HG03432 (cell line): ENCODE measurements around the gene ATP6V0C.

Source experiments
- ATAC-seq: cut with Tn5 transposase; IDR thresholded peaks from one replicate; pipeline ENCODE4 v1.9.1; 2021; ENCODE audit warnings: mild to moderate bottlenecking, moderate library complexity; ENCODE audit not compliant: unreplicated experiment

ATP6V0C gene

DNA sequence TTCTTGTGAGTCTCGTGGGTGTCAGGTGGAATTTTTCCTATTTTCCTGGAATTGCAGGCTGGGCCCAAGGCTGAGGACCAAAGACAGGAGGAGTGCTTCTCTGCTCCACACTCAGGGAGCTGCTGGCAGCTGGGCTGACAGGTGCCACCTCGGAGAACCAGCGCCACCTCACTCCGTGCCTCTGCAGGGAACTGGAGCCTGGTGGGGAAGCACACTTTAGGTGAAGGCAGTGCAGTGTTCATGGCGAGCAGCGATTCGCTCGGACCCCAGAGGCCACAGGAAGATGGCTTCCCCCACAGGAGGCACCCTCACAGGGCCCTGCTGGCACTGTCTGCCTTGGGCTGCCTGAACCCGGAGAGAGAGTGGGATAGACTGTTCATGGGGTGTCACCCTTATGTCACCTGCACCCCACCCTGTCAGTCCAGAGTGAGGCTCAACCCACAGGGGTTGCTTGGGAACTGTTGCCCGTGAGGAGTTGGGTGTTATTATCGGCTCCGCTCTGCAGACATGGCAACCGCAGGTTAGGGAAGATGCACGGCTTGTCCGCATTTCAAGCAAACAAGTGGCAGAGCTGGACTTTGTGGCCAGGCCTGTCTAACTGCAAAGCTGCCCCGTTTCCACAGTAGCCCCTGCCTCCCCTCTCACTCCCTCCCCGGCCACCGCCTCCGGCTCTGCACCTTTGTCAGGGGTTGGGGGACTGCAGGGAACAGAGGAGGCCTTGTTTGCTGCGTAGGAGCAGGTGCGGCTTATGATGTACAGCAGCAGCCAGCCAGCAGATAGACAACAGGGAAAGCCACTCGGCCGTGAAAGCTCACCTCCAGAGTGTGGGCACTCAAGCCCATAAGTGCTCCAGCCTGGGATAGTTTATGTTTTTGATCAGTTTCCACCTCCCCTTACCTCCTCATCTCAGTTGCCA is 23.3 kb upstream of the ATP6V0C start:
- no peak for ATAC-seq

DNA sequence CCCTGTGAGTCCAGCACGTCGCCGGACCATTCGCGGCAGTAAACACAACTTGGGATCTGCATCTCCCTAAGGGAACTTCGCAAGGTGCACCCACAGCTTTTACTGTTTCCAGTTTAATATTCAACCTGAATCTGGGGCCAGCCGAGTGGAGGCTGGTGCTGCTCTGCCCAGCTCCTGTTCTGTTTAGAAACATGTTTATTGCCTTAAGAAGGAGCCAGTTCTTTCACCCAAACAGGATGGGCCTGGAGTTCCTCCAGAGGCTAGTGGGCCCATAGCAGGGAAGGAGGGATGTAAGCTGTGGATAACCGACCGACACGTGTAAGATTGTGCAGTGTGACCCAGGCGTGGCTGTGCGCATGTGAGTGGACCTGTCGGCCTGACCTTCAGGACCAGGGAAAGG is 21.5 kb upstream of the ATP6V0C start:
- ATAC-seq, result no peak

DNA sequence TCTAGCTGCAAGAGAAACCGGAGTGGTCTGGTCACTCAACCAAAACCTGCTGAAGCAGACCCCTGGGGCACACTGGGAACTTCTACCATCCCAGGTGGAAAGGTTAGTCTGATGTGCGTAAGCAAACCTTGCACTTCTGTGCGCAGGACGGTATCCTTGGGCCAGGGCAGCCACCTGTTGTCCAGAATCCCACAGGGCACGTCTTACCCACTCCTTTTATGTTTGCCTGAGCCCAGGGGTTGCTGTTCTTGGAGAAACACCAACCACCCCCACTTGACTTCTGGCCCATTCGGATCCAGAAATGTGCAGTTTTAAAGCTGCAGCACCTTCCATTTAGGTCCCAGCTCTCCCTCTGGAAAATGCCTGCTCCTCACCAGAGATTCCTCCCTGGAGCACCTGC is 20.1 kb upstream of the ATP6V0C start:
- no peak for ATAC-seq

DNA sequence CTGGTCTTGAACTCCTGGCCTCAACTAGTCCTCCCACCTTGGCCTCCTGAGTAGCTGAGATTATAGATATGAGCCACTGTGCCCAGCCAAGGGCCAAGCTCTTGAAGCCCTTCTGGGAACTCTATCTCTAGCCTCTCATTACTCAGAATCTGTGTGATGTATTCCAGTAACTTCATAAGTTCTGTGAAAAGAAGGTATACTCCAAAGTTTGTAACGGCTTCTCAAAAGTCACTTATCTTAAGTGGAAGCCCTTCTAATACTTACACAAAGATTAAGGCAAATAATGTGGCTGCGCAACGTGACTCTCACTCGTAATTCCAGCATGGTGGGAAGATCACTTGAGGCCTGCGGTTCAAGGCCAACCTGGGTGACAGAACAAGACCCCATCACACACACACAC is 19.1 kb upstream of the ATP6V0C start:
- no peak for ATAC-seq

DNA sequence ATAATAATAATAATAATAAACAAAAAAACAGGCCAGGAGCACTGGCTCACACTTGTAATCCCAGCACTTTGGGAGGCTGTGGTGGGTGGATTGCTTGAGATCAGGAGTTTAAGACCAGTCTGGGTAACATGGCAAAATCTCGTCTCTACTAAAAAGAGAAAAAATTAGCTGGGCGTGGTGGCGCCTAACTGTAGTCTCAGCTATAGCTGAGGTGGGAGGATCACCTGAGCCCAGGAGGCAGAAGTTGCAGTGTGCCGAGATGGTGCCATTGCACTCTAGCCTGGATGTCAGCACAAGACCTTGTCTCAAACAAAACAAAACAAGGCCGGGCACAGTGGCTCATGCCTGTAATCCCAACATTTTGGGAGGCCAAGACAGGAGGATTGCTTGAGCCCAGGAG is 18.7 kb upstream of the ATP6V0C start:
- ATAC-seq, result no peak

DNA sequence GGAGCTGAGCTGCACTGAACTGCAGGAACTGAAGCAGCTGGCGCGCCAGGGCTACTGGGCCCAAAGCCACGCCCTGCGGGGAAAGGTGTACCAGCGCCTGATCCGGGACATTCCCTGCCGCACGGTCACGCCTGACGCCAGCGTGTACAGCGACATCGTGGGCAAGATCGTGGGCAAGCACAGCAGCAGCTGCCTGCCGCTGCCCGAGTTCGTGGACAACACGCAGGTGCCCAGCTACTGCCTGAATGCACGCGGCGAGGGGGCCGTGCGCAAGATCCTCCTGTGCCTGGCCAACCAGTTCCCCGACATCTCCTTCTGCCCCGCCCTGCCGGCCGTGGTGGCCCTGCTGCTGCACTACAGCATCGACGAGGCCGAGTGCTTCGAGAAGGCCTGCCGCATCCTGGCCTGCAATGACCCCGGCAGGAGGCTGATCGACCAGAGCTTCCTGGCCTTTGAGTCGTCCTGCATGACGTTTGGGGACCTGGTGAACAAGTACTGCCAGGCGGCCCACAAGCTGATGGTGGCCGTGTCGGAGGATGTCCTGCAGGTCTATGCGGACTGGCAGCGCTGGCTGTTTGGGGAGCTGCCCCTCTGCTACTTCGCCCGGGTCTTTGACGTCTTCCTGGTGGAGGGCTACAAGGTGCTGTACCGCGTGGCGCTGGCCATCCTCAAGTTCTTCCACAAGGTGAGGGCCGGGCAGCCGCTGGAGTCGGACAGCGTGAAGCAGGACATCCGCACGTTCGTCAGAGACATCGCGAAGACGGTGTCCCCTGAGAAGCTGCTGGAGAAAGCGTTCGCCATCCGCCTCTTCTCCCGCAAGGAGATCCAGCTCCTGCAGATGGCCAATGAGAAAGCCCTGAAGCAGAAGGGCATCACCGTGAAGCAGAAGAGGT is 17.3 kb upstream of the ATP6V0C start:
- no peak for ATAC-seq

DNA sequence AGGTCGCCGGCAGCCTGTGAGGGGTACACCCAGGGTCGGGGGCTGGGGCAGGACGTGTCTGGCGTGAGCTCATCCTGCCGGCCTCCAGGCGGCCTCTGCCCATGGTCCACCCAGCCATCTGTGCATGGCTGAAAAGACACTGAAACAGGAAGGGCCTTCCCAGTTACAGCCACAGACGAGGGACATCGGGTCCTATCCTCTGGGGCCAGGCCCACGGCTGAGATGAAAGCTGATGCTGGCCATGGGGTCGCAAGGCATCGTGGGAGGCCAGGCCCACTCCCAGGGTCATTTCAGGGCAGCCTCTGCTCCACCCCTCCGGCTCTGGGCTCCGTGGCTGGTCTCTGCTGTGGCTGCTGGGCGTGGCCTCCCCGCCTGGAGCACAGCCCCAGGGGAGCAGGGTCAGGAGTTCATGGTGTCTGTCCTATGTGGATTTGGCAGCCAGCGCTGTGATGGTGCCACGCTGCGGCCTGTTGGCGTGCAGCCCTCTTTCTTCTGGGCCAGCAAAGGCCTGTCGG is 16.6 kb upstream of the ATP6V0C start:
- no peak for ATAC-seq

DNA sequence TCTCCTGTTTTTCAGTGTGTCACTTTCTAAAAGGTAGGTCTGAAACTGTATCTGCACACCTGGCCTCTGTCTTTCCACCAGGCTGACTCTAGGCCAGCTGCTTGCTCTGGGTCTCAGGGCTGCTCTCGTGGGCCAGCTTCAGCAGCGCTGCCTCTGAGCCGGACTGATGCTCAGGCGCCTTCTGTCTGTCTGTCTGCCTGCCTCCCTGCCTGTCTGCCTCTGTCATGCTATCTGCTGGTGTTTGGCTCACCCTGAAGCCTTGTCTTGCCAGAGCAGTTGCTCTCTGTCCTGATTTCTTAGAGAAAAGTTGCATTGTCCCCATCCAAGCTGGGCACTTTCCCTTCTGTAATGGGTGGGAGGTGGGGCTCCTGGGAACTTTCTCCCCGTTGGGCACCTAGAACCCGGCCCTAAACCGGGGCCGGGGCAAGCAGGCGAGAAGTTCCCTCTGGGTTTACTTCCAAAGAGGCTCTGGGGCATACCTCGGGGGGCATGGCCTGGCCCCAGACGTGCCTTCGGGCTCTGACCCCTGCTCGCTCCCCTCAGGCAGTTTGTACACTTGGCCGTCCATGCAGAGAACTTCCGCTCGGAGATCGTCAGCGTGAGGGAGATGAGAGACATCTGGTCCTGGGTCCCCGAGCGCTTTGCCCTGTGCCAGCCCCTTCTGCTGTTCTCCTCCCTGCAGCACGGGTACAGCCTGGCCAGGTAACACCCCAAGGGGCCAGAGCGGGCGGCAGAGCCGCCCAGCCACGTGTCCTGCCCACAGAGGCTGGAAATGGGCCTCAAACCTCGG is 15.9 kb upstream of the ATP6V0C start:
- no peak for ATAC-seq

DNA sequence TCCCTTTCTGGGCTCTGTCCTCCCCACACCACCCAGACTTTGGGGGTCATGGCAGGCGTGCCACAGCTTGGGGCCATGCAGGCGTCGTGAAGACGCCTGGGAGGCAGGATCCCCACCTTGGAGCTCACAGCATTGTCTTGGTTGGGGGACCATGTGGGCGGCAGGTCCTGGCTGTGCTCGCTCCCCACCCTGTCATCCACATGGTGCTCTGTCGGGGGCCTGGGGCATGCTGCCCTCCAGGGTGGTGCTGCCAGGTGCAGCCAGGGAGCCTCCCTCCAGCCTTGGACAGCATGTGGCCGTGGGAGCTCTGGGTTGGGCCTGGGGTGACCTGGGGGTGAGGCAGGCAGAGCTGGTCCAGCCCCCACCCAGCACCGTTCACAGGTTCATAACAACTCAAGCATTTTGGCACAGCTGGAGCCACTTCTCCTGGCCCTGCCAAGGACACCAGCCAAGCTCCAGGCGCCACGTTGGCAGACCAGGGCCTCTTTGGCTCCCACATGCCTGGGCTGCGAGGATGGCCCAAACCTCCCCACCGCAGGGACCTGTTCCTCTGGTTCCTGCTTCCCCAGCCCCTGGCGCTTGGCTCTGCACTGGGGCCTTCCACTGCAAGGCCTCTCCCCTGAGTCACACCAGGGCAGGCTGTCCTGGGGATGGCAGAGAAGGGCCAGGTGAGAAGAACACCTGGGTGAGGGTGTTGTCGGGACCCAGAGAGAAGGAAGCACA is 15.1 kb upstream of the ATP6V0C start:
- ATAC-seq, result no peak

DNA sequence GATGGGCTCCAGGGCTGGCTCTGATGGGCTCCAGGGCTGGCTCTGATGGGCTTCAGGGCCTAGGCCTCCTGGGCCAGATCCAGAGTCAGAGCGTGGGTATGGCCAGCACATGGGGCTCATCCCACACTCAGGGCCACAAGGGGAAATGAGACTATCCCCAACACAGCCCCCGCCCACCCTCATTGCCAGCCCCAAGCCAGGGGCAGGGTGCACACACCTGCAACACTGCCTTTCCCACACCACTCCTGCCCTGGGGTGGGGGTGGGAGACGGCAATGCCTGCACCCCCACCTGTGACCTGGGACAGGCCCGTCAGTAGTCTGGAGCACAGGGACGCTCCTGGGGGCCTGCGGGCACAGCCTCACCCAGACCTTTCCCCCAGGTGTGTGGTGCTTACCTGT is 14.3 kb upstream of the ATP6V0C start:
- no peak for ATAC-seq

DNA sequence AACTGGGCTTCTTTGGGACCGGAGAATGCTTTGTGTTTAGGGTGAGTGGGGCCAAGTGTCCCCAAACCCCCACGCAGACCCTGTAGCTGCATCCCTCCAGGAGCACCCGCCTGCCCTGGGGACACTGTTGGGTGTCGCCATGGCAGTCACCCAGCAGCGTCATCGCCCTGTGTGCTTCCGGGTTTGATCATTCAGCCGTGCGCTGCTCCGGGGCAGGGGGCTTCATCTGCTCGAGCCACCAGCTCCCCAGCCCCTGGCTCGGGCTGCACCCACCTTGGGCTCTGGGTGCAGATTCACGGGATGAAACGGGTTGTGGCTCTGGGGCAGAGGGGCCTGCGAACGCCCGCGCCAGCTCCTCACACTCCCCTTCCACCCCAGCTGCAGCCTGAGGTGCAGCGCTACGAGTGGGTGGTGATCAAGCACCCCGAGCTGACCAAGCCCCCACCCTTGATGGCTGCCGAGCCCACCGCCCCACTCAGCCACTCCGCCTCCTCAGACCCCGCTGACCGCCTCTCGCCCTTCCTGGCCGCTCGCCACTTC is 13.8 kb upstream of the ATP6V0C start:
- ATAC-seq, result no peak

DNA sequence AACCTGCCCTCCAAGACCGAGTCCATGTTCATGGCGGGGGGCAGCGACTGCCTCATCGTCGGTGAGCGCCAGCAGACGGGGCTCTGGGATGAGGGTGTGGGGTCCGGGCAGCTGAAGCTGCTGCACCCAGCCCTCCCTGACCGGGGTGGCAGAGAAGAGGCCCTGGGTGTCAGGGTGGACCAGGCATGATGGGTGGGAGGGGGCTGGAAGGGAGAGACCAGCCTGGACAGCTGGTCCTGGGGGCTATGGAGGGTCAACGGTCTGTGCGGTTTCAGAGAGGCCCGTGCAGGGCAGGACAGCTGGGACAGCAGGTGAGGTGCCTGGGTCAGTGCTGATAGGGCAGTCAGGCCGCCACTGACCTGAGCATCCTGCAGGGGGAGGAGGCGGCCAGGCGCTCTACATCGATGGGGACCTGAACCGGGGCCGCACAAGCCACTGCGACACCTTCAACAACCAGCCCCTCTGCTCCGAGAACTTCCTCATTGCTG is 13.3 kb upstream of the ATP6V0C start:
- ATAC-seq, result no peak

DNA sequence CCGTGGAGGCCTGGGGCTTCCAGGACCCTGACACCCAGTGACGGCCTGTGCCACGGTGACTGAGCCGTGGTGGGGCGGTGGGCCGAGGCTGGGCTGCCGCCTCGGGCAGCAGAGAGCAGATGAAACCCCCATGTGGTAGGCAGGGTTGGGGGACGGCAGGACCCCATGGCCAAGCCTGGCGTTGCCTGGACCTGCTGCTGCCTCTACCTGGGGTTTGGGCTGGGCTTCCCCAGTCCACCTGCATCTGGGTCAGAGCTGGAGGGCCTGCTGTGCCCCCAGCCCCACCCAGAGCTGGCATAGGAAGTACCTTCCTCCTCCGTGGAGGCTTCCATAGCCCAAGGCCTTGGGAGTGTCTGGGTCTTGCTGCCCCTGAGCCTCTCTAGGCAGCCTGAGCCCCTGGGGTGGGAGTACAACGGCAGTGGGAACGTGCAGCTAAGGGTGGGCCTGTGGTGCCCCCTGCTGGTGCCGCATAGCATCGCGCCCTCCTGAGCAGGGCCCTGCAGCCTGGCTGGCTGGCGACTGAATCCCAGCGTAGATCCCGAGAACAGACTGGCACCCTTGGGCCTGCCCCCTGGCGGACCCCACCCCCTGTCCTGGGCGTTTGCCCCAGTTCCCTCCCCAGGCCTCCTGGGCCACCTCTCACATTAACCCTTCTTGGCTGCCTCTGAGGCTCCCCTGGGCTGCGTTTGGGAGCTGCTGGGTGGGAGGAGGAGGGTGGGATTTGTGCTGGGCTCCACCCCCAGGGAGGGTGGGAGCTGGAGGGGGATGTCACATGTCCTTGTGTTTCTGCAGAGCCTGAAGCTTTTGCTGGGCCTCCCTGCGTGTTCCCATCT is 12.6 kb upstream of the ATP6V0C start:
- peak; percentile 58 for ATAC-seq

DNA sequence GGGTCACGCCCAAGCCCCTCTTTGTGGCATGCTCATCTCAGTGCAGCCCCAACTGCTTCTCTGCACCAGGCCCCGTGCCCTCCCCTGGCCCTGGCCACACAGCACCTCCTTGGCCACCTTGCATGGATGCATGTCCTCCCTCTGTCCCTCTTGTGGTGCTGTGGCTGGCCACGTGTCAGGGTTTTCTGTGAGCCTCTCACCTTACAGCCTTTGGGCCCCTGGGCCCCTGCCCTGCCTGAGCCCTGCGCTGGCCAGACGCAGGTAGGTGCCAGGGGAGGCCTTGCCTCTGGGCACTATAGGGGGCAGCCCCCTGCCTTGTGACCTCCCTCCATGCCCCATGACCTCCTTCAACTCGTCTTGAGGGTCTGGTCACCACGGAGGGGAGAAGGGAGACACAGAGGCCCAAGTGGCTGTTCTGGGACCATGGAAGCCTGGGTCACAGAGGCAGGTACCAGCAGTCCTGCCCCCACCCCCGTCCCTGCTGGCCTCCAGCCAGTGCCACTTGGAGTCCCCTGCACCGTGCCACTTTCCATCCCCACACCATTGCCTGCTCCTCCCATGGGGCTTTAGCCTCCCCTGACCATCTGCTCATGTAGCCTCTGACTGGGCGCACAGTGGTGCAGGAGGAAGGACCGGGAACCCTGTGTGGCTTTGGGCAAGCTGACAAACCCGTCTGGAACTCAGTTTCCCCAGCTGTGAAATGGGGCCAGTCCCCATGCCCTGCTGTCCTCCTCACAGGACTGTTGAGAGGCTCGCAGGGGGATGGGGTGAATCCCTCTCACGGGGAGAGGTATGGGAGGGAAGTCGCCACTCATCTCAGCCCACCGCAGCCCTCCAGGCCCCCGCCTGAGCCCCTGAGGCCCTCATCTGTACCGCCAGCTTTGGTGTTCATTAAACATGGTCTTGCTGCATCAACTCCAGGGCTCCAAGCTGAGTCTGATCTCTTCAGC is 11.5 kb upstream of the ATP6V0C start:
- no peak for ATAC-seq

DNA sequence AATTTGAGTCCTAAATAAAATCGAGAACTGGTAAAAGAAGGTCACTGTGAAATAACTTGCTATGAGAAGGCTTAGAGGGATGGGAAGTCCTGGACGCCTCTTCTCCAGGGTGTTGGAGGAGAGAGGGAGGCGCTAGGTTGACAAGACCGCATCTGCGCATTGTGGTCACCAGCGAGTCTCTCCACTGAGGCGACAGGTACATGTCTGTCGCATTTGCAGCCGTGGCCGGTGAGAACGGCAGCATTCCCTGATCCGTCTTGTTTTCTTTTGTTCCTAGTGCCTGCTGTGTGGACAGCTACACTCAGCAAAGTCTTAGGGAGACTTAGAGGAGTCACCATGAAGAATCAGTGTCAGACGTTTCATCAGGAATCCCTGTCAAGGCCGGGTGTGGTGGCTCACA is 8.1 kb upstream of the ATP6V0C start:
- no peak for ATAC-seq

DNA sequence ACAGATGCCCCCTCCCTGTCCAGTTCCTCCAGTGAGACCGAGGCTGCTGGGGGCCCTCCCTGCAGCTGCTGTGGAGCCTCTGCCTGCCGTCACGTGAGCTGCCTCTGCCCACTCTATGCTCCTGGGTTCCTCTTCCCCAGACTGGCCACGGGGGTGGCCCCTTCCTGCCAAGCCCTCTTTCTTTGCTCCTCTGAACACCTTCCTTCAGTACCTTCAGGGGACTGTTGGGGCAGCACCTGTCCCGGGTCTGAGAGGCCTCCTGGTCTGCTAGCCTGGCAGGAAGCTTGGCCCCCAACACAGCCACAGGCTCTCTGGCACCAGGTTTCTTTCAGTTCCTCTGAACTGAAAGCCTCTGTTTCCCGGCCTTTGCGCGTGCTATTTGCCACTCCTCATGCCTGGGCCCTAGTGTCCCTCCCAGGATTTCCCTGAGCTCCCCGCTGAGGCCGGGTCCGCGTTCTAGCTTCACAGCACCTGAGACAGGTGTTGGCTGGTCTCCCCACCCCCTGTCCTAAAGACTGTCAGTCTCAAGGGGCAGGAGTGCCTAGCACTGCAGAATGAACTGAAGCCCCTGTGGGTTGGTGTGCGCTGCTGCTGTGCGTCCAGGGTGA is 6.6 kb upstream of the ATP6V0C start:
- ATAC-seq, result no peak

DNA sequence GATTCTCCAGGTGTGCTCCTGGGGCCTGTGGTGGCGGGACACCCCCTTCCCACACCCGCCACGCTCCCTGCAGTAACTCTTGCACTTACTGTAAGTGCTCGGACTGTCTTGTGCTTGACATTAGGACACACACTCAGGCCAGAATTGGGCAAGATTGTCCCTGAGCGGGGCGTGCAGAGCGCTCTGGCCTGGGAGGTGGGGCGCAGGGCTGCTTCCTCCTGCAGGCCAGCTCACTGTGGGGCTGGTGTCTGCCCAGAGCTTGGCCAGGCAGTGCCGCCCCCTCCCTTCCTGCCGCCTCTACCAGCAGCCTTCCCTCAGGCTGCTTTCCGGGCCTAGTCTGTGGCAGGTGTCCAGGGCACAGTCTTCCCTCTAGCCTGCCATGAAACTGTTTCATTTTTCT is 6.1 kb upstream of the ATP6V0C start:
- no peak for ATAC-seq
